ENCODE results near the gene ELANE. TPM values are rescaled to one million over a fixed set of nuclear protein-coding genes. Genes with fewer than 3 reads are reported as not detected.
A peak's percentile ranks its signal among the peaks of the same experiment; 100 is the strongest.

ELANE gene
- total and polyA plus RNA-seq, 9 of the 15 experiments (the other 6 are each of a cell fraction or from before 2014, with no cell fraction given): not detected

GRCh38 chr19:823565-824121, 28.5 kb upstream of the ELANE start (continued):
- TF ChIP-seq CEBPB (tag; IDR thresholded peaks at IDR 0.05): peak; percentile 95
- TF ChIP-seq RREB1 (CRISPR knock-in tag; IDR thresholded peaks at IDR 0.05): 0 out of 2 replicates have a peak, but pooled peaks have one; percentile 6
- peak; percentile 34; the same call in 1 of the 2 replicates for TF ChIP-seq SOX6 (IDR thresholded peaks at IDR 0.05)
- TF ChIP-seq SREBF1 (IDR thresholded peaks at IDR 0.05; ENCODE audit: borderline replicate concordance, low read depth, low read length): peak; percentile 7; the same call in 1 of the 2 replicates
- peak; percentile 87 for TF ChIP-seq VEZF1 (CRISPR knock-in tag; IDR thresholded peaks at IDR 0.05)
- TF ChIP-seq NCOA1 (IDR thresholded peaks at IDR 0.05; ENCODE audit: low read depth): peak; percentile 84
- TF ChIP-seq CBX1 (IDR thresholded peaks at IDR 0.05; ENCODE audit: low read depth): peak; percentile 85; the same call in 1 of the 2 replicates
- TF ChIP-seq POLR2A (conservative IDR thresholded peaks at IDR 0.05): peak; percentile 62; the same call in 1 of the 2 replicates
- peak; percentile 86; the same call in 1 of the 2 replicates for TF ChIP-seq MTA3 (IDR thresholded peaks at IDR 0.05; ENCODE audit: borderline replicate concordance)
- TF ChIP-seq ZNF311 (CRISPR knock-in tag; IDR thresholded peaks at IDR 0.05): 0 out of 2 replicates have a peak, but pooled peaks have one; percentile 26
- no peak for TF ChIP-seq ZNF3 (CRISPR knock-in tag; IDR thresholded peaks at IDR 0.05)
- TF ChIP-seq ZFX (CRISPR knock-in tag; IDR thresholded peaks at IDR 0.05): peak; percentile 75
- peak; percentile 87 for TF ChIP-seq POLR2H (tag; IDR thresholded peaks at IDR 0.05; ENCODE audit: low read depth)
- TF ChIP-seq CCNT2 (IDR thresholded peaks at IDR 0.05; ENCODE audit: borderline replicate concordance, extremely low read depth, insufficient read length, low read depth, low read length): no peak
- peak; percentile 69 for TF ChIP-seq SMAD4 (CRISPR knock-in tag; conservative IDR thresholded peaks at IDR 0.05)
- TF ChIP-seq DMBX1 (CRISPR knock-in tag; IDR thresholded peaks at IDR 0.05; ENCODE audit: borderline replicate concordance): 0 out of 2 replicates have a peak, but pooled peaks have one; percentile 20
- no peak for TF ChIP-seq ZNF253 (CRISPR knock-in tag; conservative IDR thresholded peaks at IDR 0.05)
- TF ChIP-seq ZNF143 (CRISPR knock-in tag; IDR thresholded peaks at IDR 0.05): 0 out of 2 replicates have a peak, but pooled peaks have one; percentile 16
- no peak for TF ChIP-seq EWSR1 (IDR thresholded peaks at IDR 0.05; ENCODE audit: borderline replicate concordance, low read depth, partially characterized antibody)
- peak; percentile 82 for TF ChIP-seq CEBPG (CRISPR knock-in tag; IDR thresholded peaks at IDR 0.05)
- peak; percentile 66 to 75 for TF ChIP-seq CEBPG (tag; conservative IDR thresholded peaks at IDR 0.05 in 1 of 2, IDR thresholded peaks at IDR 0.05 in 1 of 2)
- TF ChIP-seq HEY1 (CRISPR knock-in tag; IDR thresholded peaks at IDR 0.05; ENCODE audit: borderline replicate concordance): no peak
